GM23338 (cell line): ENCODE results near the gene TCTN1. TPM values are rescaled to one million over a fixed set of nuclear protein-coding genes. Genes with fewer than 3 reads are reported as not detected.

Source experiments
- ATAC-seq: fragments of 200-7000 bp; cut with Tn5 transposase; 3 replicates; pipeline ENCODE4 v1.9.1; 2020
- DNase-seq: peaks from one replicate; pipeline ENCODE4 v3.0.0-alpha.2; 2015; ENCODE audit warnings: low spot score
- H2AFZ ChIP-seq: fragments of 200-600 bp; sonication (generic); 2 replicates; pipeline ENCODE4 v1.8.0; 2016; ENCODE audit warnings: antibody characterized with exemption, mild to moderate bottlenecking, moderate library complexity
- H3F3A ChIP-seq: fragments of 200-600 bp; sonication (generic); replicated peaks from 2 replicates; pipeline ENCODE4 v1.8.0; 2017; ENCODE audit warnings: antibody characterized with exemption, mixed run types, low read depth
- H3K27ac ChIP-seq: fragments of 200-600 bp; sonication (generic); 2 replicates; pipeline ENCODE4 v1.6.1; 2016; ENCODE audit warnings: low read depth
- H3K27me3 ChIP-seq: fragments of 200-600 bp; sonication (generic); 2 replicates; pipeline ENCODE4 v1.8.0; 2016; ENCODE audit warnings: mild to moderate bottlenecking, mixed run types, moderate library complexity; ENCODE audit not compliant: insufficient read depth
- H3K36me3 ChIP-seq: fragments of 200-600 bp; sonication (generic); 2 replicates; pipeline ENCODE4 v1.8.0; 2016; ENCODE audit warnings: mild to moderate bottlenecking; ENCODE audit not compliant: insufficient read depth
- H3K4me1 ChIP-seq: fragments of 200-600 bp; sonication (generic); 2 replicates; pipeline ENCODE4 v1.8.0; 2016; ENCODE audit warnings: mild to moderate bottlenecking, moderate library complexity; ENCODE audit not compliant: insufficient read depth
- H3K4me2 ChIP-seq: fragments of 200-600 bp; sonication (generic); 2 replicates; pipeline ENCODE4 v1.7.1; 2017; ENCODE audit warnings: mixed run types
- H3K4me3 ChIP-seq: fragments of 200-600 bp; sonication (generic); 2 replicates; pipeline ENCODE4 v1.6.1; 2016; ENCODE audit warnings: mixed run types
- H3K79me2 ChIP-seq: fragments of 200-600 bp; sonication (generic); replicated peaks from 2 replicates; pipeline ENCODE4 v1.8.0; 2017; ENCODE audit warnings: mild to moderate bottlenecking; ENCODE audit not compliant: insufficient read depth
- H3K9me2 ChIP-seq: fragments of 200-600 bp; sonication (generic); 2 replicates; pipeline ENCODE4 v1.8.0; 2017; ENCODE audit not compliant: insufficient read depth
- H4K20me1 ChIP-seq: fragments of 200-600 bp; sonication (generic); replicated peaks from 2 replicates; pipeline ENCODE4 v1.8.0; 2017; ENCODE audit warnings: mild to moderate bottlenecking; ENCODE audit not compliant: insufficient read depth
- H3K27ac Mint-ChIP-seq: 2 replicates; pipeline ENCODE4 v1.8.0; 2020; ENCODE audit warnings: inconsistent platforms, mild to moderate bottlenecking, moderate library complexity, mixed read lengths
- H3K27me3 Mint-ChIP-seq: 3 replicates; pipeline ENCODE4 v1.8.0; 2022; ENCODE audit warnings: low read depth, mild to moderate bottlenecking, moderate library complexity, mixed read lengths, inconsistent platforms; ENCODE audit not compliant: insufficient read depth, poor library complexity
- H3K36me3 Mint-ChIP-seq: 3 replicates; pipeline ENCODE4 v1.8.0; 2021; ENCODE audit warnings: low read depth, mild to moderate bottlenecking, inconsistent platforms, moderate library complexity, mixed read lengths
- H3K4me1 Mint-ChIP-seq: 3 replicates; pipeline ENCODE4 v1.8.0; 2020; ENCODE audit warnings: mild to moderate bottlenecking, inconsistent platforms, mixed read lengths
- H3K4me3 Mint-ChIP-seq: 3 replicates; pipeline ENCODE4 v1.8.0; 2021; ENCODE audit warnings: moderate library complexity, mild to moderate bottlenecking, inconsistent platforms, mixed read lengths
- H3K9me3 Mint-ChIP-seq: 3 replicates; pipeline ENCODE4 v1.8.0; 2020; ENCODE audit warnings: moderate library complexity, mild to moderate bottlenecking, inconsistent platforms, mixed read lengths
- CREB1 ChIP-seq: fragments of 250-450 bp; sonication (Bioruptor Pico); IDR thresholded peaks from 2 replicates; pipeline ENCODE4 v1.5.0; 2020; ENCODE audit warnings: low read depth, mild to moderate bottlenecking, moderate library complexity
- CTCF ChIP-seq, 2 experiments: fragments of 200-600 bp in 1 of 2; sonication (generic) in 1 of 2; conservative IDR thresholded peaks; 2 replicates each; pipeline versions ENCODE4 v1.5.1 to v1.6.1; 2016 to 2017; ENCODE audit warnings: antibody characterized with exemption in 2 of 2, low read depth in 2 of 2, mild to moderate bottlenecking in 2 of 2, moderate library complexity in 1 of 2
- EZH2 ChIP-seq: fragments of 200-600 bp; sonication (generic); IDR thresholded peaks from one replicate; pipeline ENCODE4 v1.8.0; 2017; ENCODE audit warnings: antibody characterized with exemption, mild to moderate bottlenecking, low read depth; ENCODE audit not compliant: unreplicated experiment
- EZH2phosphoT487 ChIP-seq: fragments of 200-600 bp; sonication (generic); IDR thresholded peaks from one replicate; pipeline ENCODE4 v1.8.1; 2018; ENCODE audit warnings: antibody characterized with exemption; ENCODE audit not compliant: unreplicated experiment
- JUNB ChIP-seq: IDR thresholded peaks from one replicate; pipeline ENCODE4 v1.6.1; 2016; ENCODE audit warnings: antibody characterized with exemption; ENCODE audit not compliant: unreplicated experiment
- NANOG ChIP-seq: IDR thresholded peaks from 2 replicates; pipeline ENCODE4 v1.6.1; 2016; ENCODE audit warnings: antibody characterized with exemption, borderline replicate concordance
- POLR2AphosphoS5 ChIP-seq: IDR thresholded peaks from 2 replicates; pipeline ENCODE4 v1.6.1; 2016; ENCODE audit warnings: antibody characterized with exemption, low read depth
- STAT1 ChIP-seq: IDR thresholded peaks from one replicate; pipeline ENCODE4 v1.6.1; 2016; ENCODE audit warnings: antibody characterized with exemption; ENCODE audit not compliant: unreplicated experiment
- ZNF114 ChIP-seq: fragments of 250-450 bp; sonication (Bioruptor Pico); IDR thresholded peaks from 2 replicates; pipeline ENCODE4 v1.5.0; 2020; ENCODE audit warnings: mild to moderate bottlenecking, moderate library complexity
- ZNF331 ChIP-seq: fragments of 250-450 bp; sonication (Bioruptor Pico); IDR thresholded peaks from 2 replicates; pipeline ENCODE4 v1.5.0; 2020; ENCODE audit warnings: low read depth, mild to moderate bottlenecking, moderate library complexity
- ZNF462 ChIP-seq: fragments of 250-450 bp; sonication (Bioruptor Pico); IDR thresholded peaks from 2 replicates; pipeline ENCODE4 v1.5.0; 2020; ENCODE audit warnings: mild to moderate bottlenecking, moderate library complexity
- polyA plus RNA-seq: library from polyadenylated mRNA; unstranded; fragments of >200 nt; fragmentation: Nextera tagmentation; extraction: Ambion mirVana; gene quantifications from 2 replicates; pipeline ENCODE4 v1.2.1, GENCODE V29; 2016
- total RNA-seq: library from RNA; depleted of rRNA; stranded (reverse); fragments of >200 nt; shearing (Covaris generic); gene quantifications from 2 replicates; pipeline ENCODE4 v1.2.3, GENCODE V29; 2014
- TF ChIP-seq, protein P1 (sequence below): IDR thresholded peaks from 2 replicates; pipeline ENCODE4 v1.6.1; 2016; ENCODE audit warnings: antibody characterized with exemption
- TF ChIP-seq, protein P2 (sequence below): IDR thresholded peaks from one replicate; pipeline ENCODE4 v1.6.1; 2018; ENCODE audit warnings: antibody characterized with exemption; ENCODE audit not compliant: unreplicated experiment

Gene TCTN1
- total and polyA plus RNA-seq, 2 experiments from 2014 or later = 10.6 to 12.4 TPM

DNA sequence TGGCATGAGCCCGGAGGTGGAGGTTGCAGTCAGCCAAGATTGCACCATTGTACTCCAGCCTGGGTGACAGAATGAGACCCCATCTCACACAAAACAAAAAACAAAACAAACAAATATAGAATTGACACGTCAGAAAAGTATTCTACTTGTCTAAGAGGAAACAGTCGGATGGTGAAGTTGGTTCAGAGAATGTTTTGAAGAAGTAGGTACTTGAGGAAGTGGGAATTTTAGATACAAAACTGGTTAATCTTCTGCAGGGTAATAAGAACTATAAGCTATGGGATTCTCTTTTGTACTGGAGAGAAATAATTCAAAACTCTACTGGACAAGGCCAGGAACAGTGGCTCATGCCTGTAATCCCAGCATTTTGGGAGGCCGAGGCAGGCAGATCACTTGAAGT lies 14.6 kb upstream of the TCTN1 start:
- Mint-ChIP-seq H3K9me3 (no peaks in the 10 kb centered on the region; the same call in 2 of the 3 replicates), H3K4me1 (no peaks in the 10 kb centered on the region), H3K27me3 (peaks cover 2% of the 10 kb centered on the region), H3K4me3 (no peak overlapping the region), H3K36me3 (no peaks in the 10 kb centered on the region), H3K27ac (no peak overlapping the region)
- Histone ChIP-seq H2AFZ (no peak overlapping the region), H3K4me1 (no peaks in the 10 kb centered on the region), H4K20me1 (no peaks in the 10 kb centered on the region), H3K36me3 (no peaks in the 10 kb centered on the region), H3F3A (no peaks in the 10 kb centered on the region), H3K9me2 (no peaks in the 10 kb centered on the region), H3K79me2 (no peaks in the 10 kb centered on the region), H3K4me3 (no peak overlapping the region), H3K27ac (no peak overlapping the region), H3K4me2 (no peak overlapping the region), H3K27me3 (no peaks in the 10 kb centered on the region)
- DNase-seq = no peak
- no peak for ATAC-seq
- no peak for TF ChIP-seq ZNF331 (CRISPR knock-in tag)
- TF ChIP-seq ZNF114 (CRISPR knock-in tag) = no peak
- no peak for TF ChIP-seq CTCF (conservative IDR thresholded peaks at IDR 0.05; ENCODE audit: low read depth in 2 of 2)
- TF ChIP-seq, protein P1, sequence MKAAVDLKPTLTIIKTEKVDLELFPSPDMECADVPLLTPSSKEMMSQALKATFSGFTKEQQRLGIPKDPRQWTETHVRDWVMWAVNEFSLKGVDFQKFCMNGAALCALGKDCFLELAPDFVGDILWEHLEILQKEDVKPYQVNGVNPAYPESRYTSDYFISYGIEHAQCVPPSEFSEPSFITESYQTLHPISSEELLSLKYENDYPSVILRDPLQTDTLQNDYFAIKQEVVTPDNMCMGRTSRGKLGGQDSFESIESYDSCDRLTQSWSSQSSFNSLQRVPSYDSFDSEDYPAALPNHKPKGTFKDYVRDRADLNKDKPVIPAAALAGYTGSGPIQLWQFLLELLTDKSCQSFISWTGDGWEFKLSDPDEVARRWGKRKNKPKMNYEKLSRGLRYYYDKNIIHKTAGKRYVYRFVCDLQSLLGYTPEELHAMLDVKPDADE = no peak
- no peak for TF ChIP-seq EZH2
- TF ChIP-seq CREB1 (CRISPR knock-in tag) = no peak
- TF ChIP-seq STAT1 = no peak
- no peak for TF ChIP-seq EZH2phosphoT487
- no peak for TF ChIP-seq POLR2AphosphoS5
- TF ChIP-seq JUNB = no peak
- TF ChIP-seq, protein P2, sequence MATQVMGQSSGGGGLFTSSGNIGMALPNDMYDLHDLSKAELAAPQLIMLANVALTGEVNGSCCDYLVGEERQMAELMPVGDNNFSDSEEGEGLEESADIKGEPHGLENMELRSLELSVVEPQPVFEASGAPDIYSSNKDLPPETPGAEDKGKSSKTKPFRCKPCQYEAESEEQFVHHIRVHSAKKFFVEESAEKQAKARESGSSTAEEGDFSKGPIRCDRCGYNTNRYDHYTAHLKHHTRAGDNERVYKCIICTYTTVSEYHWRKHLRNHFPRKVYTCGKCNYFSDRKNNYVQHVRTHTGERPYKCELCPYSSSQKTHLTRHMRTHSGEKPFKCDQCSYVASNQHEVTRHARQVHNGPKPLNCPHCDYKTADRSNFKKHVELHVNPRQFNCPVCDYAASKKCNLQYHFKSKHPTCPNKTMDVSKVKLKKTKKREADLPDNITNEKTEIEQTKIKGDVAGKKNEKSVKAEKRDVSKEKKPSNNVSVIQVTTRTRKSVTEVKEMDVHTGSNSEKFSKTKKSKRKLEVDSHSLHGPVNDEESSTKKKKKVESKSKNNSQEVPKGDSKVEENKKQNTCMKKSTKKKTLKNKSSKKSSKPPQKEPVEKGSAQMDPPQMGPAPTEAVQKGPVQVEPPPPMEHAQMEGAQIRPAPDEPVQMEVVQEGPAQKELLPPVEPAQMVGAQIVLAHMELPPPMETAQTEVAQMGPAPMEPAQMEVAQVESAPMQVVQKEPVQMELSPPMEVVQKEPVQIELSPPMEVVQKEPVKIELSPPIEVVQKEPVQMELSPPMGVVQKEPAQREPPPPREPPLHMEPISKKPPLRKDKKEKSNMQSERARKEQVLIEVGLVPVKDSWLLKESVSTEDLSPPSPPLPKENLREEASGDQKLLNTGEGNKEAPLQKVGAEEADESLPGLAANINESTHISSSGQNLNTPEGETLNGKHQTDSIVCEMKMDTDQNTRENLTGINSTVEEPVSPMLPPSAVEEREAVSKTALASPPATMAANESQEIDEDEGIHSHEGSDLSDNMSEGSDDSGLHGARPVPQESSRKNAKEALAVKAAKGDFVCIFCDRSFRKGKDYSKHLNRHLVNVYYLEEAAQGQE = no peak
- no peak for TF ChIP-seq NANOG
- no peak for TF ChIP-seq ZNF462 (CRISPR knock-in tag)
